Measurements from ENCODE around the gene GNAT1.

The GNAT1 gene

GRCh38 chr3:50203113-50203808 lies 11.9 kb downstream of the GNAT1 start:
- no peak overlapping the region for H3K4me3 ChIP-seq (ENCODE audit: low read depth, low read length)

GRCh38 chr3:50203809-50204803 lies 12.7 kb downstream of the GNAT1 start:
- no peak overlapping the region for H3K4me3 ChIP-seq (ENCODE audit: low read depth, low read length)
- TF ChIP-seq CTCF (IDR thresholded peaks at IDR 0.05; ENCODE audit: borderline replicate concordance, insufficient read depth, low read depth, low read length): no peak

More at GRCh38 chr3:50203113-50203808, 11.9 kb downstream of the GNAT1 start:
- TF ChIP-seq CTCF (IDR thresholded peaks at IDR 0.05; ENCODE audit: borderline replicate concordance, insufficient read depth, low read depth, low read length): no peak

- no peak for TF ChIP-seq CTCF (IDR thresholded peaks at IDR 0.05; ENCODE audit: borderline replicate concordance, insufficient read depth, low read depth, low read length)
- no peak within 1 kb of the TSS for H3K4me3 ChIP-seq (ENCODE audit: low read depth, low read length)
Observed at GRCh38 chr3:50204804-50205412, 13.5 kb downstream of the GNAT1 start, which contains the start of gene SLC38A3. Gene SLC38A3 (plus strand): TSS chr3:50205271. CDS start chr3:50214200, 8,929 bp downstream.

- H3K4me3 ChIP-seq (ENCODE audit: low read depth, low read length): no peak overlapping the region
- no peak for TF ChIP-seq CTCF (IDR thresholded peaks at IDR 0.05; ENCODE audit: borderline replicate concordance, insufficient read depth, low read depth, low read length)
Observed at GRCh38 chr3:50205413-50206276, 14.2 kb downstream of the GNAT1 start.

- no peak for TF ChIP-seq CTCF (IDR thresholded peaks at IDR 0.05; ENCODE audit: borderline replicate concordance, insufficient read depth, low read depth, low read length)
- no peak overlapping the region for H3K4me3 ChIP-seq (ENCODE audit: low read depth, low read length)
Observed at GRCh38 chr3:50207359-50208042, 16.1 kb downstream of the GNAT1 start.

All from GM12875 (cell line).